ENCODE measurements around the gene EPB41.
A peak's percentile ranks its signal among the peaks of the same experiment; 100 is the strongest.

The EPB41 gene

GRCh38 chr1:28891256-28891655, 23.1 kb upstream of the EPB41 start:
- no peak for DNase-seq

GRCh38 chr1:28893403-28894102, 20.8 kb upstream of the EPB41 start:
- DNase-seq = no peak

GRCh38 chr1:28894785-28895184, 19.6 kb upstream of the EPB41 start:
- no peak for DNase-seq

GRCh38 chr1:28895896-28896608, 18.3 kb upstream of the EPB41 start:
- DNase-seq = no peak

GRCh38 chr1:28896609-28896986, 17.8 kb upstream of the EPB41 start:
- no peak for DNase-seq

- no peak for DNase-seq
Observed at GRCh38 chr1:28897789-28898188, 16.6 kb upstream of the EPB41 start.

- DNase-seq = no peak
Observed at GRCh38 chr1:28898405-28898881, 15.9 kb upstream of the EPB41 start.

- DNase-seq = no peak
Observed at GRCh38 chr1:28899267-28899666, 15.1 kb upstream of the EPB41 start.

GRCh38 chr1:28900562-28900961, 13.8 kb upstream of the EPB41 start:
- DNase-seq = no peak

GRCh38 chr1:28902738-28903137, 11.6 kb upstream of the EPB41 start:
- DNase-seq = no peak

- DNase-seq = no peak
Observed at GRCh38 chr1:28905921-28906666, 8.3 kb upstream of the EPB41 start.

- DNase-seq = no peak
Observed at GRCh38 chr1:28909198-28909597, 5.2 kb upstream of the EPB41 start.

GRCh38 chr1:28910379-28911115, 3.8 kb upstream of the EPB41 start:
- DNase-seq = no peak

GRCh38 chr1:28913786-28914227, 562 bp upstream of the EPB41 start:
- DNase-seq = no peak

- DNase-seq = peak; percentile 42
Observed at GRCh38 chr1:28915031-28915895, 894 bp downstream of the EPB41 start.

GRCh38 chr1:28917757-28918118, 3.4 kb downstream of the EPB41 start:
- DNase-seq = peak; percentile 47

- DNase-seq = no peak
Observed at GRCh38 chr1:28921286-28921869, 7.0 kb downstream of the EPB41 start.

- no peak for DNase-seq
Observed at GRCh38 chr1:28925350-28925891, 11.1 kb downstream of the EPB41 start.

GRCh38 chr1:28926629-28927265, 12.4 kb downstream of the EPB41 start:
- DNase-seq = no peak

GRCh38 chr1:28927266-28927647, 12.9 kb downstream of the EPB41 start:
- no peak for DNase-seq
